Testis (tissue), 3 donors: ENCODE data around the gene TRIM8. TPM values are rescaled to one million over a fixed set of nuclear protein-coding genes. Genes with fewer than 3 reads are reported as not detected.

Experiments
- DNase-seq: peaks from one replicate; pipeline ENCODE4 v3.0.0-alpha.2; 2019
- H3K27ac ChIP-seq, 2 donors: fragments of 200-600 bp; sonication (generic); one replicate each; pipeline ENCODE4 v1.5.1; 2019
- H3K27me3 ChIP-seq: fragments of 200-600 bp; sonication (generic); one replicate; pipeline ENCODE4 v1.5.1; 2019
- H3K36me3 ChIP-seq: fragments of 200-600 bp; sonication (generic); one replicate; pipeline ENCODE4 v1.5.1; 2017; ENCODE audit warnings: low read depth; ENCODE audit errors: missing control alignments
- H3K4me1 ChIP-seq: fragments of 200-600 bp; sonication (generic); one replicate; pipeline ENCODE4 v1.5.1; 2019
- H3K4me3 ChIP-seq, 2 donors: fragments of 200-600 bp; sonication (generic); one replicate each; pipeline ENCODE4 v1.5.1; 2017 to 2019
- H3K9me3 ChIP-seq: fragments of 200-600 bp; sonication (generic); one replicate; pipeline ENCODE4 v1.5.1; 2017
- POLR2A ChIP-seq: fragments of 450-650 bp; IDR thresholded peaks from one replicate; pipeline ENCODE4 v1.6.1; 2017; ENCODE audit warnings: antibody characterized with exemption, mild to moderate bottlenecking, moderate library complexity
- WGBS, 2 donors: methylation state at CpG; one replicate each; pipeline ENCODE4 v1.1.5; 2018; 5-methylcytosine and 5-hydroxymethylcytosine counted together
- intact Hi-C: fragments of 100-400 bp; cut with DNase I; formaldehyde crosslinking; loops from one replicate; pipeline ENCODE4 v1.15.1; 2023; ENCODE audit warnings: low total_unique reads
- polyA plus RNA-seq: library from polyadenylated mRNA; stranded (reverse); fragments of 350-450 nt; fragmentation: Illumina TruSeq; extraction: RNeasy Lipid Tissue Mini Kit (QIAGEN cat#74804); gene quantifications from one replicate; pipeline ENCODE4 v1.2.3, GENCODE V29; 2014; ENCODE audit warnings: low read depth, low replicate concordance; ENCODE audit not compliant: insufficient read depth
- total RNA-seq, 2 donors: library from RNA; depleted of rRNA; stranded (reverse); fragments of >200 nt; gene quantifications; one replicate each; pipeline ENCODE4 v1.2.3, GENCODE V29; 2016
- TF ChIP-seq, protein P1 (sequence below), 3 experiments: fragments of 450-650 bp in 2 of 3; fragments of 200-600 bp in 1 of 3; sonication (generic) in 1 of 3; IDR thresholded peaks; one replicate each; pipeline ENCODE4 v1.5.1; 2016 to 2019; ENCODE audit warnings: antibody characterized with exemption in 3 of 3, mild to moderate bottlenecking in 2 of 3, moderate library complexity in 1 of 3

The TRIM8 gene
- total and polyA plus RNA-seq, 3 donors from 2014 or later = 69.8 to 170 (median 114) TPM

DNA sequence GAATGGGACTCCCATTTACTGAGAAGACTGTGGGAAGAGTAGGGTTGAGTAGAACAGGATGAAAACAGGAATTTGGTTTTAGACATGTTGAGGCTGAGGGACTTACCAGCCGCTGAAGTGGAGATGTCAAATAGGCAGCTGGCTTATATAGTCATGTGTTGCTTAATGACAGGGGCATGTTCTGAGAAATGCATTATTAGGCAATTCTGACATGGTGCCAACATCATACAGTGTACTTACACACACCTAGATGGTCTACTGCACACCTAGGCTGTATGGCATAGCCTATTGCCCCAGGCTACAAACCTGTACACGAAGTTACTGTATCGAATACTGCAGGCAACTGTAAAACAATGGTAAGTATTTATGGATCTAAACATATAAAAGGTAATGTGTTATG is 52.5 kb downstream of the TRIM8 start:
- no peak overlapping the region for H3K4me3 ChIP-seq
- no peak for DNase-seq
- peak overlapping the region in 1 of 2 donors; percentile 64 for H3K27ac ChIP-seq
- H3K4me1 ChIP-seq = no peaks in the 10 kb centered on the region
- intact Hi-C loops = no loop called here
- no peaks in the 10 kb centered on the region for H3K27me3 ChIP-seq
- TF ChIP-seq, protein P1, sequence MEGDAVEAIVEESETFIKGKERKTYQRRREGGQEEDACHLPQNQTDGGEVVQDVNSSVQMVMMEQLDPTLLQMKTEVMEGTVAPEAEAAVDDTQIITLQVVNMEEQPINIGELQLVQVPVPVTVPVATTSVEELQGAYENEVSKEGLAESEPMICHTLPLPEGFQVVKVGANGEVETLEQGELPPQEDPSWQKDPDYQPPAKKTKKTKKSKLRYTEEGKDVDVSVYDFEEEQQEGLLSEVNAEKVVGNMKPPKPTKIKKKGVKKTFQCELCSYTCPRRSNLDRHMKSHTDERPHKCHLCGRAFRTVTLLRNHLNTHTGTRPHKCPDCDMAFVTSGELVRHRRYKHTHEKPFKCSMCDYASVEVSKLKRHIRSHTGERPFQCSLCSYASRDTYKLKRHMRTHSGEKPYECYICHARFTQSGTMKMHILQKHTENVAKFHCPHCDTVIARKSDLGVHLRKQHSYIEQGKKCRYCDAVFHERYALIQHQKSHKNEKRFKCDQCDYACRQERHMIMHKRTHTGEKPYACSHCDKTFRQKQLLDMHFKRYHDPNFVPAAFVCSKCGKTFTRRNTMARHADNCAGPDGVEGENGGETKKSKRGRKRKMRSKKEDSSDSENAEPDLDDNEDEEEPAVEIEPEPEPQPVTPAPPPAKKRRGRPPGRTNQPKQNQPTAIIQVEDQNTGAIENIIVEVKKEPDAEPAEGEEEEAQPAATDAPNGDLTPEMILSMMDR (IDR thresholded peaks at IDR 0.05) = no peak
- no peak for TF ChIP-seq POLR2A
- H3K9me3 ChIP-seq = no peaks in the 10 kb centered on the region
- WGBS, 2 donors = 92 to 94% methylated on average over 3 of the region's 3 CpGs
- H3K36me3 ChIP-seq = no peaks in the 10 kb centered on the region

DNA sequence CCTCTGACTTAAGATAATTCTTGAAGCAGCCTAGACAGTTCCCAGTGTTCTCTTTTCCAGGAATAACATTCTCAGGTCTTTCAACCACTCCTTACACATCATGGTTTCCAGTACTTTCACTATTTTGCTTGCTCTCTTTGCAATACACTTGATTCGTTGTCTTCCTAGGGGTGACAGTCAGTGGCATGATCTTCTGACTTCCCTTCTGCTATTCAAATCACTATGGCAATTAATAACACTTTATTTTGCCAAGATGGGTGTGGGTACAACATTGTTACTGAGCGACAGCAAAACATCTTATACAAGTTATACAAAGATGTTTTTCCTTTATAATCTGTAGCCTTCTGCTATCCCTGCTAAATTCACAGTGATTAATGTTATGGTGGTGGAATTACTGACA is 54.6 kb downstream of the TRIM8 start:
- no peaks in the 10 kb centered on the region for H3K4me1 ChIP-seq
- H3K9me3 ChIP-seq = no peaks in the 10 kb centered on the region
- no peaks in the 10 kb centered on the region for H3K27me3 ChIP-seq
- no peak overlapping the region for H3K4me3 ChIP-seq
- DNase-seq = no peak
- no peaks in the 10 kb centered on the region for H3K36me3 ChIP-seq
- no peak overlapping the region for H3K27ac ChIP-seq
- TF ChIP-seq POLR2A = no peak
- TF ChIP-seq, protein P1 (IDR thresholded peaks at IDR 0.05) = no peak
- 70 to 78% methylated on average over 2 of the region's 2 CpGs for WGBS, 2 donors
- intact Hi-C loops = no loop called here

GRCh38 chr10:102701272-102701671 is 57.0 kb downstream of the TRIM8 start:
- H3K36me3 ChIP-seq = no peaks in the 10 kb centered on the region
- H3K4me3 ChIP-seq = no peak overlapping the region
- H3K4me1 ChIP-seq = no peaks in the 10 kb centered on the region
- DNase-seq = peak; percentile 4
- H3K27me3 ChIP-seq = no peaks in the 10 kb centered on the region
- whole genome bisulfite sequencing, 2 donors = 80 to 83% methylated on average over 3 of the region's 3 CpGs
- TF ChIP-seq, protein P1 (IDR thresholded peaks at IDR 0.05) = no peak
- no peak for TF ChIP-seq POLR2A
- no peak overlapping the region for H3K27ac ChIP-seq
- no peaks in the 10 kb centered on the region for H3K9me3 ChIP-seq
- intact Hi-C loops = no loop called here

DNA sequence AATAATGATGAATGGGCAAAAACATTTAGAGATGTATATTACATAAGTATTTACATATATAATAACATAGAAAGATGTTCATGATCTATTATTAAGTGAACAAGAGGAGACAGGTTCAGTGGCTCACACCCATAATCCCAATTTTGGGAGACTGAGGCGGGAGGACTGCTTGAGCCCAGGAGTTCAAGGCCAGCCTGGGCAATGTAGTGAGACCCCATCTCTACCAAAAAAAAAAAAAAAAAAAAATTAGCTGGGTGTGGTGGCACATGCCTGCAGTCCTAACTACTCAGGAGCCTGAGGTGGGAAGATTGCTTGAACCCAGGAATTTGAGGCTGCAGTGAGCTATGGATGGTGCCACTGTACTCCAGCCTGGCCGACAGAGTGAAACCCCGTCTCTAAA is 57.5 kb downstream of the TRIM8 start:
- WGBS, 2 donors = 92 to 95% methylated on average over 3 of the region's 3 CpGs
- intact Hi-C loops = no loop called here

DNA sequence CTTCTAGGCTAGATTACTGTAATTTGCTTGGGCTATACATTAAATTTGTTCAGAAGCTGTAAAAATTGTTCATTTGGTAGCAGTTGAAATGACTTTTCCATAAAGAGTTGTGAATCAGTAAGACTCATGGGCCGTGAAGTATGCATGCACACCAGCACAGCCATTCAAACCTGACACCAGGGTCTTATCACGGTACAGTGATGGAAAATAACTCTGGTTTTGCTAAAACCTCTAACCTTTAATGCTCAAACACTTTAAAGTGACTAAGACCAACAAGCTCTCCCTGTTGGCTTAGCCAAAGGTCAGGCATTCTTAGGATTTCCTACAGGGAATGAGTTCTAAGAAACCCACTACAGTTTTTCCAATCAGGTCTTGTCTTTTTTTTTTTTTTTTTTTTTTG is 58.5 kb downstream of the TRIM8 start:
- H3K36me3 ChIP-seq = no peaks in the 10 kb centered on the region
- intact Hi-C loops = no loop called here
- peaks cover 4% of the 10 kb centered on the region for H3K4me1 ChIP-seq
- peak; percentile 6 for DNase-seq
- no peaks in the 10 kb centered on the region for H3K9me3 ChIP-seq
- no peak for TF ChIP-seq POLR2A
- TF ChIP-seq, protein P1 (IDR thresholded peaks at IDR 0.05) = no peak
- H3K27ac ChIP-seq = no peak overlapping the region
- no peak overlapping the region for H3K4me3 ChIP-seq
- no peaks in the 10 kb centered on the region for H3K27me3 ChIP-seq
- 70 to 74% methylated on average over 2 of the region's 2 CpGs for WGBS, 2 donors

More for the DNA sequence above, 57.5 kb downstream of the TRIM8 start:
- no peaks in the 10 kb centered on the region for H3K4me1 ChIP-seq
- no peaks in the 10 kb centered on the region for H3K9me3 ChIP-seq
- H3K36me3 ChIP-seq = no peaks in the 10 kb centered on the region
- no peak overlapping the region for H3K4me3 ChIP-seq
- H3K27me3 ChIP-seq = no peaks in the 10 kb centered on the region
- DNase-seq = no peak
- TF ChIP-seq POLR2A = no peak
- TF ChIP-seq, protein P1 (IDR thresholded peaks at IDR 0.05) = no peak
- no peak overlapping the region for H3K27ac ChIP-seq
